GM18505 (cell line): ENCODE measurements around the gene FJX1.
"Not testable (repeated sequence)": the region's sequence is repeated elsewhere in the genome, so short reads cannot be mapped to it uniquely, and the experiment has no call there.

ENCODE experiments used
- ATAC-seq: cut with Tn5 transposase; IDR thresholded peaks from one replicate; pipeline ENCODE4 v1.9.1; 2021; ENCODE audit not compliant: unreplicated experiment
- POLR2A ChIP-seq: IDR thresholded peaks from 4 replicates; pipeline ENCODE4 v1.6.1; 2011; ENCODE audit warnings: borderline replicate concordance; ENCODE audit not compliant: insufficient read depth, insufficient read length; ENCODE audit errors: extremely low read depth

The FJX1 gene

DNA sequence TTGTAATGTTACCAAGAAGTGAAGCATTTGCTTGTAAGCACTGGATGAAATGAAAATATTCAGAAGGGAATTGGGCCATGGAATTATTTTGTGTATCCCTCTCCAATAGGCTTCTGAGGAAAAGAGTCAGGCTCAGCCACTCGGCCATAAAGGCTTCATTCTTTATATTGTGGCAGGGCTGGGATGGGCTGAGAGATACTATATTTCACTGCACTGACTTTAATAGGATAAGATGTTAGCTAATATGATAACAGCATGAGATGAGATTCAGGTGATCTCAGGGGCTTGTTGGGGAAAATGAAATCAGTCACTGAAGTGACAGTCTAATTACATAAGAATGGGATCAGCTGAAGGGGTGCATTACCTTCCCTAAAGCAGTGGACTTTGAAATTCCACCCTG is 37.0 kb downstream of the FJX1 start:
- no peak for ATAC-seq
- TF ChIP-seq POLR2A = no peak

DNA sequence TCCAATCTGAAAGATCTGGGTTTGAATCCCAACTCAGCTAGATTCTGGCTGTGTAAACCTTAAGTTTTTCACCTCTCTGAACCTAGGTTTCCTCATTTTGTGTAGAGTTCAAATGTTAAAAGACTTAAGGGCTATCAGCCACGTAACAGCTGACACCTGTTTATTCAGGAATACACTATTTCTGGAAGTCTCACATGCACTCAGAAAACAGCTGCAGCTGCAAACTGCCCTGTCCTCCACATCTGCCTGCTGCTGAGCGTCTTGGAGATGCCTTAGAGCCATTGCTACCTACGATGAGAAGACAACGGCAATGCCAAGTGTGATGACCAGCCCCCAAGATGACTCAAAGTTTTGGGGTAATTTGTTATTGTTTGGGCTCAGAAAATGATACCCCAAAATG is 37.6 kb downstream of the FJX1 start:
- no peak for ATAC-seq
- TF ChIP-seq POLR2A = no peak

DNA sequence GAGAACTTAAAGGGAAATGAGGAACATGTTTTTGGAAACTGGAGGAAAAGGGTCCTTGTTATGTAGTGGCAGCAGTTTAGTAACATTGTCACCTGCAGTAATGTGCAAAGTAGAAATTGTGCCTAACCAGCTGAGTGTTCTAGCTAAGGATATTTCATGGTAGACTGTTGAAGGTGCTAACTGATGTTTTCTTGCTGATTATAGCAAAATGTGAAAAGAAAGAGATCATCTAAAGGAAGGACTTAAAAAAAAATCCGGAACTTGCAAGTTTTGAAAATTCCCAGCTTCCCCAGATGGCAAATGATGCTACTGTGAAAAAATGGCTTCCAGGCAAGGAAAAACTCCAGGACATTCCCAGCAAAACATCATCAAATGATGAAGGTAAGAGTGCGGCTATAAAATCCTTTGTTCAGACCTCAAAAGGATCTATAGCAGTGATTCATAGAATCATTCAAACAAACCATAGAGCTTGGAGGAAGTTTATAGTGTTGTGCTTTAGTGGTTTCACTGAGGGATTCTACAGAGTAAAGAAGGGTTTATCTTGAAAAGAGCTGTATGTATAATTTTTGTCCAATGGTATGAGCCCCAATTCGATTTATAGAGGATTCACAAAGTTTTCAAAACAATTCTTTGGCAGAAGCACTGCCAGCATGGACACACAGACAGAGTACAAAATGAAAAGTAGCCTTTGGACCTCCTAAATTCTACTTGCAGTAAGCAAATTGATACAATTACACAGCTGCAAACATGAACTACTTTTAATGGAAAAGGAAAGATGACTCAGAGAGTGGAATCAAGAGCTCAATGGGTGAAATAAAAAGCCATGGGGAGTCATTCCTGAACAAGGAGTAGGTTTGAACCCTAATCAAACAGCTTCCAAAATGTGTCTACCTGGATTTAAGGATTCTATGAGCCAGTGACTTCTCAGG is 40.0 kb downstream of the FJX1 start:
- no peak for TF ChIP-seq POLR2A
- ATAC-seq = no peak

DNA sequence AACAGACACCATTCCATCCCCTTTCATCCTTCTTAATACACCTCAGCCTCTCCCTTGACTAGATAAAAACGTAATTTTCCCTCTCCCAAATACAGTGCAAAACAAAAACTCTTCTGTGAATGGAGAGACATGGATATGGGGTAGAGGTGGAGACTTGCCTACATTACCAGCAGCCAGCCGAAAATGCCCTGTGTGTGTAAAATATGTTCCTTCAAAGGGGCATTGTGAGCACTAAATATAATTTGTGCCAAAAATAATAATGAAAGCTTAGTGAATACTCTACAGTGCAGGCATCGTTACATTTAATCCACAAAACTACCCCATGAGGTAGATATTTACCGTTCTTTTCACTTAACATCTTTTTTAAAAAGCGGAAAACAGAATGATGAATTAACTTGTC is 43.3 kb downstream of the FJX1 start:
- no peak for TF ChIP-seq POLR2A

DNA sequence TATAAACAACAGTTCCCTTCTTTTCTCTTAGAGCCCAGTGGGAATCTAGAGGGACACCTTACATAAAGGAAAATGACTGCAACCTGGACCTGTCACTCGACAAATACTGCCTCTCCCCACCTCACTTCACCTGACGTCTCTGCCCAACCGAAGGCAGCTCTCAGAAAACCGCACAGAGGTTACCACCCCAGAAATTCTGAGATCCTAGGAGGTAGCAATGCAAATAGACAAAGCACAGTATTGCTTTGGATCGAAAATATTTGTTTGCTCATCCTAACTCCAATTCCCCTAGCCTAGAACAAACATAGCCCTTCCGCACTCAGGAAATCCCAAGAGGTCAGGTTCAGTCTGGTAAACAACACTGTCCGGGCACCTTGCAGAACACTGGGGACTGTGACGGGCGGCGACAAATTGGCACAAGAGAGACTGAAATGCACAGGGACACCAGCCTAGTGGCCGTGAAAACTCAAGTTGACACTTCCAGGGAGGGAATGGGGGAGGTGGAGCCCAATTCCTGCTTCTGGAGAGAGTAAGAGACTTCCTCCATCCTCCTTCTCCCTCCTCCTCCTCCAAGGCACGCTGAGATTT is 43.9 kb downstream of the FJX1 start:
- no peak for TF ChIP-seq POLR2A
- ATAC-seq = peak; percentile 34

More for the DNA sequence above, 43.3 kb downstream of the FJX1 start:
- ATAC-seq = no peak

DNA sequence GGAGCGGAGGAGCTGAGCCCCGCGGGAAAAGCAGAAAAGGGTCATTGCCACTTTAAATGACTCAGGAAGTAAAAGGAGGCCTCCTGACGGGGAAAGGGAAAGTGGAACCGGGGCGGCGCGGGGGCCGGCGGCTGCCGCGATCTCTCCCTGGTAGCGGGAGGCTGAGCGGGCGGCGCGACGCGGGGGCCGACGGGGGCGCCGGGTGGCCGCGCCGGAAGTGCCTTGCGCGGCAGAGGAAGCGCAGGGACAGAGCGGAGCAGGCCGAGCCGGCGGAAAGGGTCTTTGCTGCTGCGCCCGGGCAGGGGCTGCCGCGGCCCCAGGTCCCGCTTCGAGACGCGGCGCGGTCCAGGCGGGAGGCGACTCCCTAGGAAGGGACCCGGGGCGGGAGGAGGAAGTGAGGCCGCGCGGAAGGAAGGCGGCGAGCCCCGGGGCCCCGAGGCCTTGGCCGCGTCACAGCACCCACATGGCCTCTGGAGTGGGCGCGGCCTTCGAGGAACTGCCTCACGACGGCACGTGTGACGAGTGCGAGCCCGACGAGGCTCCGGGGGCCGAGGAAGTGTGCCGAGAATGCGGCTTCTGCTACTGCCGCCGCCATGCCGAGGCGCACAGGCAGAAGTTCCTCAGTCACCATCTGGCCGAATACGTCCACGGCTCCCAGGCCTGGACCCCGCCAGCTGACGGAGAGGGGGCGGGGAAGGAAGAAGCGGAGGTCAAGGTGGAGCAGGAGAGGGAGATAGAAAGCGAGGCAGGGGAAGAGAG is 44.6 kb downstream of the FJX1 start, which contains the start of gene TRIM44:
TRIM44 (plus strand) TSS at position 127 of the 759 bp plus-strand sequence; CDS start at position 464, 337 bp downstream.
- TF ChIP-seq POLR2A = peak; percentile 76
- peak; percentile 93 for ATAC-seq

DNA sequence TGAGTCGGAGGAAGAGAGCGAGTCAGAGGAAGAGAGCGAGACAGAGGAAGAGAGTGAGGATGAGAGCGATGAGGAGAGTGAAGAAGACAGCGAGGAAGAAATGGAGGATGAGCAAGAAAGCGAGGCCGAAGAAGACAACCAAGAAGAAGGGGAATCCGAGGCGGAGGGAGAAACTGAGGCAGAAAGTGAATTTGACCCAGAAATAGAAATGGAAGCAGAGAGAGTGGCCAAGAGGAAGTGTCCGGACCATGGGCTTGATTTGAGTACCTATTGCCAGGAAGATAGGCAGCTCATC is 45.1 kb downstream of the FJX1 start:
- no peak for TF ChIP-seq POLR2A
- no peak for ATAC-seq

DNA sequence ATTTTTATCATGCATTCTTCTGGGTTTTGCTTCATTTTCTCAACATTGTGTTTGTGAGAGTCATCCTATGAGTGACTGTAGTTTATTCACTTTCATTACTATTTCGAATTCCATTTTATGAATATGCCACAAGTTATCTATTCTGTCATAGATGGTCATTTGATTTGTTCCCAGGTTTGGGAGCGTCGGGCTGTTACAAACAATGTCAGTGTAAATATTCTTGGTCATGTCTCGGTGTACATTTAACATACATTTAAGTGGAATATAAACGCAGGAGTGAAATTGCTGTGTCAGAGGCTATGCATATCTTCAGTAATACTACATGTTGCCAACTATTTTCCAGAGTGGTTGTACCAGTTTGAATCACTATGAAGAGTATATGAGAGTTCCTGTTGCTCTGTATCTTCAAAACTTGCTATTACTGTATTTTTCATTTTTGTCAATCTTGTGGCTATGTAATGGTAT is 46.7 kb downstream of the FJX1 start:
- no peak for ATAC-seq
- no peak for TF ChIP-seq POLR2A

DNA sequence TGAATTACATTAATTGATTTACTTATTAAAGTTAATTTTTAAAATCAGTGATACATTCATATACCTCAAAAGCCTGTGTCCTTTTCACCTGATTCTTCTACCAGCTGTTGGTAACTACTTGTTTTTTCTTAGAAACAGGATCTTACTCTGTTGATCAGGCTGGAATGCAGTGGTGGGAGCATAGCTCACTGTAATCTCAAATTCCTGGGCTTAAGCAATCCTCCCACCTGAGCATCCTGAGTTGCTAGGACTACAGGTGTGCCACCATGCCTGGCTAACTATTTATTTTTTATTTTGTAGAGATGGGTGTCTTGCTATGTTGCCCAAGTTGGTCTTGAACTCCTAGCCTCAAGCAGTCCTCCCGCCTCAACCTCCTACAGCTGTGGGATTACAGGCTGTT is 49.0 kb downstream of the FJX1 start:
- TF ChIP-seq POLR2A = no peak
- ATAC-seq = no peak

DNA sequence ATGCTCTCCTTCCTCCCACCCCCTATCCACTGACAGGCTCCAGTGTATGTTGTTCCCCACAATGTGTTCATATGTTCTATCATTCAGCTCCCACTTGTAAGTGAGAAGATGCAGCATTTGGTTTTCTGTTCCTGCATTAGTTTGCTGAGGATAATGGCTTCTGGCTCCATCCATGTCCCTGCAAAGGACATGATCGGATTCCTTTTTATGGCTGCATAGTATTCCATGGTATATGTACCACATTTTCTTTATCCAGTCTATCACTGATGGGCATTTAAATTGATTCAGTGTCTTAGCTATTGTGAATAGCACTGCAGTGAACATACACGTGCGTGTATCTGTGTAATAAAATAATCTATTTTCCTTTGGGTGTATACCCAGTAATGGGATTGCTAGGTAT is 50.1 kb downstream of the FJX1 start:
- not testable (repeated sequence) for ATAC-seq
